HG03565 (cell line): ENCODE data around the gene LSP1.

ENCODE experiments used
- ATAC-seq: cut with Tn5 transposase; IDR thresholded peaks from one replicate; pipeline ENCODE4 v1.9.1; 2021; ENCODE audit warnings: mild to moderate bottlenecking, moderate library complexity; ENCODE audit not compliant: unreplicated experiment

LSP1 gene

DNA sequence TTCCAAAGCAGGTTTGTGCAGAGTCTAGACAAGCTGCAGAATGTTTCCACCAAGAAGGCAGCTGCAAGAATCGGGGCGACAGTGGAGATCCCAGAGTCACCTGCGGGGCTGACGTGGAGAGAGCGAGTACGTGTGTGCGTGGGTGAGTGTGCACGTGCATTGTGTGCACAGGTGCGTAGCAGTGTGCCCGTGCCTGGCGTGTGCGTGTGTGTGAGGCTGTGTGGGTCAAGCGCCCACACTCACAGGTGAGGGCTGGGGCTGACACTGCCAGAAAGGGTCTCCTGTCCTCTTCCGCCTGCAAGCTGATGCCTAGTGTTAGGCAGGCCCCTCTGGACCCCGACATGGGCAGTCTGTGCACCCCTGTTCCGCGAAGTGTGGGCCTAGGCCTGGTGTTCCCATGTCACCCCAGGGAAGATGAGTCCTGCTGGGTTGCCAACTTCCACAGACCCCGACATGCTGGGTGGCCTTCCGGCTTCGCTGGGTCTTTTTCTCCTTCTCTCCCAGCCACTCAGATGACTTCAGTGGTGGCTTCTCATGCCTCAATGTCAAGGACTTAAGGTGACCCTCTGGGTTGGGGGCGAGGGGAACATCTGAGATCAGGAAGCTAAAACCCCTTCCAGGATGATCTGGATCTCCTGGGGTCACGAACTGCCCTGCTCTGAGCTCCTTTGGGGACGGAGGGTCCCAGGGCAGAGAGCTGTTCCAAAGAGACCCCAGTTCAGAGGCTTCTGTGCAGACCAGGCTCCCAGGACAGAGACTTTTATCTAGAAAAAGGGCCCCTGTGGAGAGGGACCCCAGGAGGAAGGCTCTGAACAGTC, 28.5 kb upstream of the LSP1 start:
- ATAC-seq: no peak

DNA sequence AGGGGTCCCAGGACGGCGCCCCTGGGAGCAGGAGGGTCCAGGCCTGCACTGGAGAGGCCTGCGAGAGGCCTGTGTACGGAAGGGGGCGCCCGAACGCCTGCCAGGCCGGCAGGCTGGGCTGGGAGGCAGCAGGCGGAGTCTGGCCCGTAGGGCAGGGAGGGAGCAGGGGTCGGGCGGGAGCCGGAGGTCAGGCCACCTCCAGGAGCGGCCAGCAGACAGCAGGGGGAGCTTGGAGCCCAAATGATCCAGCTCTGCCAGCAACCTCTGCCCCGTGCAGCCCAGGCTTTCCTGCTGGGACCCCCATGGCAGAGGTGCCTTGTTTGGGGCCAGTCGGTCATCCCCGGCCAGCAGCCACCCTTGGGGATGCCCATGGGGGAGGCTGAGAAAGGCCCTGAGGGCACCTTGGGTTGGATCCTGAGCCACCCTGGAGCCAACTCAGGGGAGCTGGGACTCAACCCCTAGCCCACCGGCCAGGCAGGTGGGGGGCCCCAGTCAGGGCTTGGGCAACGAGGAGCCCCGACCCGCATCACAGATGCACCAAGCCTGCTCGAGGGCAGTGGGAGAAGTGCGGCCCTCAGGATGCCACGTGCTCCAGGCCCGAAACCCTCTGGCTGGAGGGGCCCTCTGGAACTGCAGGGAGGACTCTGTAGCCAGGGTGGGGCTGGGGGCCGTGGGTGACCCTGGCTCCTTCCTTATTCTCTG, 27.7 kb upstream of the LSP1 start:
- no peak for ATAC-seq

DNA sequence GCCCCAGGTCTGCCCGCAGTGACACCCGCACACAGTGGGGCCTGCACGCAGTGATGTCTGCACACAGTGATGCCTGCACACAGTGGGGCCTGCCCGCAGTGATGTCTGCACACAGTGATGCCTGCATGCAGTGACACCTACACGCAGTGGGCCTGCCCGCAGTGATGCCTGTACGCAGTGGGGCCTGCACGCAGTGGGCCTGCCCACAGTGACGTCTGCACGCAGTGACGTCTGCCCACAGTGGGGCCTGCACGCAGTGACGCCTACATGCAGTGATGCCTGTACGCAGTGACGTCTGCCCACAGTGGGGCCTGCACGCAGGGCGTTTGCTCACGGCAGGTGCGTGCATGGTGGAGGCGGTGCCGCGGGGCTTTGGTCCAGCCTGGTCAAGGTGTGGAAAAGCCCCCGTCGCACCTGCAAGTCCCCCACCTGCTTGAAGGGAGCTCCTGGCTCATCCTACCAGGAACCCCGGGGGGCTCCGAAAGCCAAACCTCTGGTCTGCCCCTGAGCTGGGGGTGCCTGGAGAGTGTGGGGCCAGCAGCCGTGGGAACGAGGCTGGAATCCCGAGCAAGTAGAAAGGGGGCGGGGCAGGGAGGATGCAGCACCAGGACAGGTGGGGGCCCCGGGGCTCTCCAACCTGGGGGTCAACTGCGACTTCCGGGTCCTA, 27.0 kb upstream of the LSP1 start:
- ATAC-seq: no peak

- no peak for ATAC-seq
Measured at GRCh38 chr11:1826552-1827094, 26.3 kb upstream of the LSP1 start.

- no peak for ATAC-seq
Measured at GRCh38 chr11:1827095-1827813, 25.6 kb upstream of the LSP1 start.

DNA sequence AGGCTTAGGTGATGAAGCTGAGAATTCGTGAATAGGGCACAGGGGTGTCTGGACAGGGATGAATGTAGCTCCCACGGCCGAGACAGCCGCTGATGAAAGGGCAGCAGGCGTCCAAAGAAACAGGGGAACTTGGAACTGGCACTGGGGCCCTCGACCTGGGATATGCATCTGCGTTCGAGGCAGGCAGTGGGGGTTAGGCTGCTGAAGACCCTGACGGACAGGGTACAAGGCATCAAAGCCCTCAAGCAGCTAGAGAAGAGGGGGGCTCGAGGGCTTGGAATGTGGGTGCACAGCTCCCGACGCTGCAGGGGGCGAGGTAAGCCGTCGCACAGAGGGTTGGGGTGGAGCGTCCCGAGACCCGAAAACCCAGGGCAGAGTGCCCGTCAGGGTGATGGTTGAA, 25.0 kb upstream of the LSP1 start:
- ATAC-seq: no peak

DNA sequence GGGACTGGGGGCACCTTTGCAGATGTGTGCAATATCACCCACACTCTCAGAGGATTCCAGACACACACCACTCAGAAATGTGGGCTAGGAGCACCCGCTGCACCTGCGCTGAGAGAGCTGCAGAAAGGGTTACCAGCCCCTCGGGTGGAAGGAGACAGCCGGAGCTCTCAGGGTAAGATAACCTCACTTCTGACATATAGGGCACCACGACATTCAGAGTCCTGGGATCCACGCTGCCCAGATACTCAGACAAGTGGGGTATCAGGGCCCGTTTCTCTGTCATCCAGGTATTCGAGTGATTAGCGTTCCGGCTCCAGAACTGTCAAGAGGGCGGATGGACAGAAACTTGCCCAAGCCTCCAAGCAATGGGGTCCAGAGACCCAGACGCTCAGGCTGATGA, 24.3 kb upstream of the LSP1 start:
- ATAC-seq: no peak

- no peak for ATAC-seq
Measured at GRCh38 chr11:1829039-1829820, 23.7 kb upstream of the LSP1 start.

- ATAC-seq: no peak
Measured at GRCh38 chr11:1830004-1830321, 22.9 kb upstream of the LSP1 start.

- no peak for ATAC-seq
Measured at GRCh38 chr11:1830322-1831223, 22.3 kb upstream of the LSP1 start.

- no peak for ATAC-seq
Measured at GRCh38 chr11:1831338-1832210, 21.3 kb upstream of the LSP1 start.

GRCh38 chr11:1832211-1832919, 20.5 kb upstream of the LSP1 start:
- no peak for ATAC-seq

- no peak for ATAC-seq
Measured at GRCh38 chr11:1832920-1833295, 20.0 kb upstream of the LSP1 start.

DNA sequence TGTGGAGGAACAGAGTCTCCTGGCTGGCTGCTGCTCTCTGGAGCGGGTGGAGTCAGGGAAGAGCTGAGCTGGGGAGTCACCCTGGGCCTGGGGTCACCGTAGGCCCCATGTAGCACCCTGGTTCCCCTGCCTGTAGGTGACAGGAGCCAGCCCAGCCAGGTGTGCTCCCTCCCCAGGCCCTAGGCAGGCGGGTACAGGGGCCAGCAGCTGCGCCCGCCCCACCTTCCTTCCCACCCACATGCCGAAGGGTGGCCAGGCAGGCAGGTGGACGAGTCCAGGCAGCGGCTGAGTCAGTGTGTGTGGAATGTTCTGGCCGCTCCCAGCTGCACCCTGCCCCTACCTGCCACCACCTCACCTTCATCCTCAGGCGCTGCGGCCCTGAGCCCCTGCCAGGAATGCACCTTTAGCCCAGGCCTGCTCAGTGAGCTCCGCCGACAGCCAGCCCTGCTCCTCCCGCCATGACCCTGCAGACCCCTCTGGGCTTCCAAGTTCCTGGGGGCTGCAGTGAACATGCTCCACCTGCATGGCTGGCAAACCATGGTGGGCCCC, 18.7 kb upstream of the LSP1 start:
- no peak for ATAC-seq

DNA sequence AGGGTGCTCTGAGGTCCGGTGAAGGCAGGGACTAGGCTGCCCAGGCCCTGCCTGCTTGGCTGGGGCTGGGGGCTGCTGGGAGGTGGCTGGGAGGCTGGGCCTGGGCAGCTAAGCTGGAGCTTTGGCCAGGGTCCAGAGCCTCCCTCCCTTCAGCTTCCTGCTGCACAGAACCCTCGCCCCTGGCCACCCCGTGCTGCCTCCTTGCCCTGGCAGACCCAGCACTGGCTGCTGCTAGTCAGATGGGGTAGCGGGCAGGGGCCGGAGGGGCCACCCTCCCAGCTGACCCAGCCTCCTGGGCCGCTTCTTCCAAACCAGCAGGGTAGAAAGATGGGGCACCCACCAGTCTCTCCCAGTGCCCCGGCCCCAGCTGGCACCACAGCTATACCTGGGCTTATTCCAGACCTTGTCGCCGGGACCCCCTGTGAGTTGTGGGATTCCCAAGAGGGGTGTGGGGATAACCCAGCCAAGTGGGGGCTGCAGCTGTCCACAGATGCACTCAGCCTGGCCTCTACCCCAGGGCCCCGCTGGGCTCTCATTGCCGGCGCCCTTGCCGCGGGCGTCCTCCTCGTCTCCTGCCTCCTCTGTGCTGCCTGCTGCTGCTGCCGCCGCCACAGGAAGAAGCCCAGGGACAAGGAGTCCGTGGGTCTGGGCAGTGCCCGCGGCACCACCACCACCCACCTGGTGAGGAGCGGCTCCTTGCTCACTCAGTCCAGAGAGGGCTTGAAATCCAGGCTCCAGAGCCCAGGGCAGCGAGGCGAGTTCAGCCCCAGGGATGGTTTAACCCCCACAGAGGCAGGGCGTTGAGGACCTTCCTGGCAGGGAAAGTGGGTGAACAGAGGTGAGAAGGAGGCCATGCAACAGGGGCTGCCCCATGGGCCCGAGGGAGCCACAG, 17.9 kb upstream of the LSP1 start, which contains the start of gene SYT8:
TSS of gene SYT8 (plus strand) at position 212 of the 892 bp plus-strand sequence. CDS start at position 328, 116 bp downstream.
- ATAC-seq: no peak

- no peak for ATAC-seq
Measured at GRCh38 chr11:1835671-1836010, 17.2 kb upstream of the LSP1 start.
